Smooth muscle cell of the brain vasculature (primary cell): Measurements from ENCODE around the gene VAV2.

Experiments
- DNase-seq: peaks from one replicate; pipeline ENCODE4 v3.0.0-alpha.2; 2012; ENCODE audit warnings: low read depth, low spot score

VAV2 gene

DNA sequence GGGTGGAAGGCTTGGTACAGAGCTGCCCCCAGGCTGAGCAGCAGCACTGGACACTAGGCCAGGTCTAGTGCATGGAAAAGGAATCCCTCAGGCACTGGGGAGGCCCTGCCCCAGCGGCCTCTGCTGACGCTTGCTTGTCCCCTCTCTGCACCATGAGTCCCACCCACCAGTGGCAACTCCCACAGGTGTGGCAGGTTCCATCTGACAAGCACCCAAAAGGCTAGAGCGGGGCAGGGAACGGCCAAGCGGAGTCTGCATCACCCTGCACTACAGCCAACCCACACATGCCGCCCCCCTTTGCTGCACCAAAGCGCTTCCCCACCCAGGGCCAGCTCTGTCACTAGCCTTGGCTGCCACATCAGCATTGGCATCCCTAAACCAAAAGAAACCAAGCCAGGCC lies 138.8 kb downstream of the VAV2 start:
- no peak for DNase-seq

DNA sequence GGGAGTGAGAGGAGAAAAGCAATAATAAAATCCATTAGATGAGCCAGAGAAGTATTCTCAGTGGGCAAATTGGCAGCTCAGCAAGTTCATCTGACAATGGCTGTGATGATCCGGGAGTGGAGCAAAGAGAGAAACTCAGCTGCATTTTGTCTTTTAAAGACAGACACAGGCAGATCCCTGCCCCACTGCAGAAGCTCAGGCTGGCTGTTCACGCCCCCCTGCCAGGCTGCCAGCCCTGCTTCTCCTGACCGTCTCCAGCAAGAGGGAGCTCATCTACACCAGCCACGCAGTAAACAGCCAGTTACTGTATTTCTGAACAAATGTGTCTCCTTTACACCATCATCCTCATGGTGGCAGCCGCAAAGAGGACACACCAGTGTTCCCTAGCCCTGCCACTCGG lies 139.7 kb downstream of the VAV2 start:
- DNase-seq, result no peak

GRCh38 chr9:133851693-133852092 lies 140.4 kb downstream of the VAV2 start:
- DNase-seq, result no peak

DNA sequence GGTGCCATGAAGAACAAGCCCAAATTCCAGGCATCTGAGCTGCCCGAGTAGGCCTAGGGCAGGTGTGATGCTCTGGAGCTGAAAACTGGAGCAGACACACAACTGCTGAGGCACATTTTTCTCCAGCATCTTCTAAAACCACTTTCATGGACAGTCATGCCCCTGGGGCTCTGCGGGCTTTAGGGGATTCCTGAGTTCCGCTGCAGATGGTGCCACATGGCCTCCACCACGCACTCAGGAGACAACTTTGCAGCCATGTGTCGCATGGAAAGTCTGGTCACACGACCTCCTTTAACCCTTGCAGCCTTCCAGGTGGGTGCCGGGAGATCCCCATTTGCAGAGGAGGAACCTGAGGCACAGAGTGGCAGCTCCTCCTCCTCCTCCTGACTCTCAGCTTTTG lies 141.2 kb downstream of the VAV2 start:
- DNase-seq, result no peak

GRCh38 chr9:133850161-133850560 lies 142.0 kb downstream of the VAV2 start:
- DNase-seq, result no peak

GRCh38 chr9:133849110-133849670 lies 142.9 kb downstream of the VAV2 start:
- no peak for DNase-seq

- no peak for DNase-seq
Observed at GRCh38 chr9:133848471-133849109, 143.5 kb downstream of the VAV2 start.

DNA sequence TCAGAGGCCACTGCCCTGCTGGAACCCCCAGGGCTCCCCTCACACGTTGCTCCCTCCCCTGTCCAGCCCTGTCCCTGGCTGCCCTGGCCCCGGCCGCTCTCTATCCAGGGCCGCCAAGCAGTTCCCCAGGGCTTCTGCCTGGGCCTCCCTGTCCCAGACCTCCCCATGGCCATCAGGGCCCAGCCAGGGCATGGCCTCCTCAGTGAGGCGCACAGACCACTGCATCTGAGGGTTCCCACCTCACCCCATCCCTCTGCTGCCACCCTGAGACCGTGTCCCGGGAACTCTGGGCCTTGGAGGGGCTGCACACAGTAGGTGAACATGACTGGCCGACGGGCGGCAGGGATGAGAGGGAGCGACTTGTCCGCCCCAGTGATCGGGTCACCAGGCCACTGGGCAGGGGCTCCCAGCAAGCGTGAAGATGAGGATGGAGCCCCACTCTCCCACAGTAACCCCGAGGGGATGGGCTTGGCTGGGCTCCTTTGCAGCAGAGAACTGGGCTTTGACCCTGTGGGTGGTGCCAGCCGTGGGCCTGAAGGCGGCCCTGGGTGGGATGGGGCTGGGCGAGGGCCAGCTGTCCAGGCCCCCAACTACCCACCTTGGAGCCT lies 145.5 kb downstream of the VAV2 start:
- DNase-seq, result no peak

- DNase-seq, result no peak
Observed at GRCh38 chr9:133845440-133845839, 146.7 kb downstream of the VAV2 start.

DNA sequence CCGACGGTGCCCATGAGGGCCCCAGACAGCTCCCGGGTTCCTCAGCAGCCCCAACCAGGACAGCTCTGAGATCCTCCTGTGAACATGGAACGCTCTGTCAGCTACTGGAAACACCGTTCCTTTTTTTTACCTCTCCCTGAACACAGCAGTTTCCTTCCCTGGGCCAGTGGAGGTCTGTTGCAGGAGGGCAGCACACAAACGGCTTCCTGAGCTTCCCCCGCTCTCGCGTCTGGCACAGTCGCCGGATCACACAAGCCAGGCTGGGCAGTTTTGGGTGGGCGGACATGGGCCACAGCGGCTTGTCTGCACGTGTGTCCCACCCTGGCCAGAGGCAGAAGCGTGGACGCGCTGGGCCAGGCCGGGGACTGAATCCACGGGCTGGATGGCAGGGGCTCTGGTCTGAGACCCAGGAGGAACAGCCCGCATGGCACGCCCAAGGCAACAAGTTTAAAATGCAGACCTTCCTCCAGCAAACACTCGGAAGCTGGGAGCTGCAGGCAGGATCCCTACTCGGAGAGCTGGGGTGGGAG lies 147.2 kb downstream of the VAV2 start:
- DNase-seq, result no peak

GRCh38 chr9:133844398-133844784 lies 147.7 kb downstream of the VAV2 start:
- DNase-seq, result no peak

- DNase-seq, result no peak
Observed at GRCh38 chr9:133843751-133844397, 148.2 kb downstream of the VAV2 start.

DNA sequence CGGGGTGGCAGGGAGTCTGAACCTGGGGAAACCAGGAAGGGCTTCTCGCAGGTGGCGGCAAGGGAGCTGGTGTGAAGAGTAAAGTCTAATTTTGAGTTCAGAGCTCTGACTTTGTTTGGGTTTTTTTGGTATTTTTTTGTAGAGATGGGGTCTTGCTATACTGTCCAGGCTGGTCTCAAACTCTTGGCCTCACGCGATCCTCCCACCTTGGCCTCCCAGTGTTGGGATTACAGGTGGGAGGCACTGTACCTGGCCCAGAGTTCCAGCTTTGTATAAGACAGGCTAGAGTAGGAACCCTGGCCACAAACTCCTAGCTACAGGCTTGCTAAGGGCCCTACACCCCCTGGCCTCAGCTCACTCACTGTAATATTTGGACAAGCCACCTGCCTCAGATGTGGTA lies 148.9 kb downstream of the VAV2 start:
- DNase-seq, result no peak

GRCh38 chr9:133842721-133843227 lies 149.3 kb downstream of the VAV2 start:
- DNase-seq, result no peak

DNA sequence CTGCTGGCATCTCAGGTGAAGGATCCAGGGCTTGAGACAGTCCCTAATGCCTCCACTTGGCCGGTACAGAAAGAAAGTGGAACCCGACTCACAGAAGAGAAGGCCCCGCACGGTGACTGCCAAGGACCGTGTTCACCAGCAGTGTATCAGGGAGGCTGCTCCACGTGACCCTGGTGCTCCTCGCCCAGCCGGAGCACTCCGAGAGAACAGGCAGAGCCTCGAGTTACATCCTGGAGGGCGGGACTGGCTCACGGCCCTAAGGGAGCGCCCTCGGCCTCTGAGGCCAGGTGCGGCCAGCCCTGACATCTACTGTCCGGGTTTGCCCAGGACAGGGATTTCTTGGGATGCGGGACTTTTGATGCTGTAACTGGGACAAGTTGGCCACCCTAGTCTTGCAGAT lies 149.9 kb downstream of the VAV2 start:
- no peak for DNase-seq

- DNase-seq, result no peak
Observed at GRCh38 chr9:133841167-133841812, 150.8 kb downstream of the VAV2 start.

DNA sequence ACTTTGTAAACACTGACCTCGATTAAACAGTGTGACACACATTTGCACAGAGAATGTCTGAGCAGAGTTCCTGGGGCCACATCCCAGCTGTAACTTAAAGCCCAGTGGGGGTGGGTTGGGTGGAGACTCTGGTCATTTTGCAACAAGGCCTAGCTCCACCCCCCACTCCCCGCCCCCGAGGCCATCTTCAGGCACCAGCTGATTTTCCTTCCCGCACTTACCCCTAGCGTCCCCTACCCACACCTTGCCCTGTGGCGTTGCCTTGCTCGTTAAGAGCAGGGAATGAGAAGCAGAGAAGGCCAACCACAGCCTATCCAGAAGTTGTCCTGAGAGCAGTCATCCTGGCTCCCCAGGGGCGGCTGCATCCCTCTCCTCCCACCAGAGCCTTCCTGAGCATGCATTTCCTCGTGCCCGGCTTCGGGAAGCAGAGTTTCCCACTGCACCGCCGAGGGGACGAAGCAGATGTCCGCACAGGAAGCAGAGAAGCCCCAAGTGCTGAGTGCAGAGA lies 152.2 kb downstream of the VAV2 start:
- no peak for DNase-seq

GRCh38 chr9:133838859-133839507 lies 153.1 kb downstream of the VAV2 start:
- no peak for DNase-seq

DNA sequence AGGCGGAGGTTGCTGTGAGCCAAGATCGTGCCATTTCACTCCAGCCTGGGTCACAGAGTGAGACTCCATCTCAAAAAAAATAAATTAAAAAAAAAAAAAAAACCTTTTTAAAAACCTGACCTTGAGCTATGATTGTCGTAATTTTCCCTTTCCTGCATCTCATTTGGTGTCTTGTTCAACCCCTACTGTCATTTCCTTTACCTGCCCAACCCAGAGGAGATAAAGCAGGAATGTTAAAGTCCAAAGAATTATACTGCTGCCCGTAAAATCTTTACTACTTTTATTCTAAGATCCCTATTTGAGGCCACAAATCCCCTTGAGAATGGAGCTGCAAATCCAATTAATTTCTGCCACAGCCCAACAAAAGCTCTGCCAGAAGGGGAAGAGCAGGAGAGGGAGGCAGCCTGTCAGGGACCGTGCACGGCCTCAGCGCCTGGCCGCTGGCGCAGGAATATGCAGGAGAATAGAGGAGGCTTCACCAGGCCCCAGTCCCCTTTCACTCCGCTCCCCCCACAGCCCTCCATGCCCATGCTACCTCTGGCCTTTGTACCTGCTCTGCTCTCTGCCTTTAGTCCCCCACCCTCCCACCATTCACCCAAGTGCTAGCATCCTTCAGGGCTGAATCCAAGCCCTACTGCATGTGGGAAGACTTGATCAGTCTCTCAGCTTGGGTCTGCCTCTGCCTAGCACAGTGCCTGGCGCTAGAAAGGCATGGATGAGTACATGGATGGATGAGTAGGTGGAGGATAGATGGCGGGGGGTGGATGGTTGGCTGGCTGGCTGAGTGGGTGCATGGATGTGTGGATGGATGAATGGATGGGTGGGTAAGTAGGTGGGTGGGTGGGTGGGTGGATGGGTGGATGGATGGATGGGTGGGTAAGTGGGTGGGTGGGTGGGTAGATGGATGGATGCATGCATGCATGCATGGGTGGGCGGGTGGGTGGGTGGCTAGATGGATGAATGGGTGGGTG lies 154.2 kb downstream of the VAV2 start:
- no peak for DNase-seq

GRCh38 chr9:133836818-133837217 lies 155.3 kb downstream of the VAV2 start:
- no peak for DNase-seq
